ENCODE data around the gene C4orf50. TPM values are rescaled to one million over a fixed set of nuclear protein-coding genes. Genes with fewer than 3 reads are reported as not detected.

C4orf50 gene
- total and polyA plus RNA-seq, 2 of the 8 experiments (the other 6 are each of a cell fraction or from before 2014, with no cell fraction given): 0.08 to 0.22 TPM

DNA sequence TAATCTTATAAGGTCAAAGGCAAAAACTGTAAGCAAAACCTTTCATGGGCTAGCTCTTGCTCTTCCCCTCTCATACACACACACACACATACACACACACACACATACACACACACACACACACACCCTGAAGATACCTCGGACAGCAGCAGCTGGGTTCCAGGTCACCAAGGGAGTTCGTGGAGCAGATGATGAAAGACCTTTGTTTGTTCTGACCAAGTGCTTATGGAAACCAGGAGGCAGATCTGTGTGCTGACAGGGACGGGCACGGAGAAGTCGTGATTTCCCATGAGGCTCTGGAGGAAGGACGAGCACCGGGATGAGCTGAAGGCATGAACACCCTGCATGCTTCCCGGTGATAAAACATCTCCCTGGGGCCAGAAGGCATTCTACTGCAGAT is 90.0 kb downstream of the C4orf50 start (continued):
- TF ChIP-seq NANOG (IDR thresholded peaks at IDR 0.05; ENCODE audit: insufficient read depth, low read depth, low read length, poor library complexity, severe bottlenecking) (no peak), BACH1 (IDR thresholded peaks at IDR 0.05; ENCODE audit: low read length) (no peak), POU5F1 (IDR thresholded peaks at IDR 0.05; ENCODE audit: low read depth, low read length) (no peak), EZH2 (IDR thresholded peaks at IDR 0.05; ENCODE audit: low read depth, low read length, severe bottlenecking) (no peak), SIX5 (IDR thresholded peaks at IDR 0.05; ENCODE audit: low read depth, low read length) (no peak), GABPA (IDR thresholded peaks at IDR 0.05; ENCODE audit: borderline replicate concordance, insufficient read depth, low read length) (no peak)

All from H1 (cell line).